HEK293 (cell line): Measurements from ENCODE around the gene PRMT6.

Experiments used
- CTCF ChIA-PET: fragments of 350-600 bp; formaldehyde crosslinking; extraction: SDS; loops from one replicate; lab custom pipeline; 2021; ENCODE audit warnings: antibody characterized with exemption; lab: Yijun Ruan, JAX
- POLR2A ChIA-PET: fragments of 300-600 bp; formaldehyde crosslinking; extraction: SDS; loops from one replicate; lab custom pipeline; 2020; ENCODE audit warnings: antibody characterized with exemption, inconsistent platforms; lab: Yijun Ruan, JAX
- H3K27ac ChIP-seq: fragments of 200-500 bp; sonication (Bioruptor generic); 2 replicates; pipeline ENCODE4 v1.5.1; 2014; ENCODE audit warnings: low read depth, low read length, control low read depth, inconsistent platforms; ENCODE audit errors: extremely low read depth
- H3K36me3 ChIP-seq, 2 experiments: fragments of 200-500 bp in 1 of 2; sonication (Bioruptor generic) in 1 of 2; 1 replicate in 1 of 2; 2 replicates in 1 of 2; pipeline ENCODE4 v1.5.1; 2014 to 2017; ENCODE audit warnings: inconsistent platforms in 2 of 2, low read length in 2 of 2; ENCODE audit not compliant: control insufficient read depth in 2 of 2, insufficient read depth in 1 of 2
- H3K4me1 ChIP-seq: fragments of 200-500 bp; sonication (Bioruptor generic); 2 replicates; pipeline ENCODE4 v1.5.1; 2014; ENCODE audit warnings: mild to moderate bottlenecking, low read length, inconsistent platforms; ENCODE audit not compliant: control insufficient read depth, insufficient read depth
- H3K4me3 ChIP-seq: 2 replicates; pipeline ENCODE4 v1.5.1; 2011; ENCODE audit warnings: low read depth, mild to moderate bottlenecking, control low read depth, low read length, moderate library complexity
- H3K9me3 ChIP-seq: fragments of 200-500 bp; sonication (Bioruptor generic); 2 replicates; pipeline ENCODE4 v1.5.1; 2014; ENCODE audit warnings: low read depth, low read length, inconsistent platforms; ENCODE audit not compliant: control insufficient read depth, insufficient read depth
- GLI2 ChIP-seq: fragments of 450-650 bp; formaldehyde crosslinking; IDR thresholded peaks from 2 replicates; pipeline ENCODE4; 2017; ENCODE audit warnings: missing biosample characterization, missing genetic modification characterization, low read depth, borderline replicate concordance
- KLF10 ChIP-seq: fragments of 450-650 bp; IDR thresholded peaks from 2 replicates; pipeline ENCODE4 v1.5.1; 2018; ENCODE audit warnings: missing biosample characterization, mild to moderate bottlenecking, missing genetic modification characterization
- KLF7 ChIP-seq: fragments of 450-650 bp; formaldehyde crosslinking; IDR thresholded peaks from 2 replicates; pipeline ENCODE4 v1.5.1; 2016; ENCODE audit warnings: missing biosample characterization, missing genetic modification characterization, borderline replicate concordance
- PRDM1 ChIP-seq: fragments of 450-650 bp; formaldehyde crosslinking; IDR thresholded peaks from 2 replicates; pipeline ENCODE4; 2016; ENCODE audit warnings: missing biosample characterization, missing genetic modification characterization
- SP2 ChIP-seq: fragments of 450-650 bp; formaldehyde crosslinking; IDR thresholded peaks from 2 replicates; pipeline ENCODE4 v1.5.1; 2016; ENCODE audit warnings: missing biosample characterization, missing genetic modification characterization
- SP7 ChIP-seq: fragments of 450-650 bp; formaldehyde crosslinking; IDR thresholded peaks from 2 replicates; pipeline ENCODE4 v1.5.1; 2016; ENCODE audit warnings: missing biosample characterization, missing genetic modification characterization
- ZNF292 ChIP-seq: fragments of 450-650 bp; formaldehyde crosslinking; IDR thresholded peaks from 2 replicates; pipeline ENCODE4 v1.5.1; 2016; ENCODE audit warnings: low read depth, missing biosample characterization, missing genetic modification characterization, borderline replicate concordance
- ZNF311 ChIP-seq: fragments of 450-650 bp; formaldehyde crosslinking; IDR thresholded peaks from 2 replicates; pipeline ENCODE4 v1.5.1; 2017; ENCODE audit warnings: missing biosample characterization, missing genetic modification characterization, borderline replicate concordance
- ZNF354C ChIP-seq: fragments of 450-650 bp; formaldehyde crosslinking; IDR thresholded peaks from 2 replicates; pipeline ENCODE4 v1.5.1; 2016; ENCODE audit warnings: missing biosample characterization, missing genetic modification characterization, low read depth, borderline replicate concordance
- ZNF555 ChIP-seq: fragments of 450-650 bp; formaldehyde crosslinking; conservative IDR thresholded peaks from 2 replicates; pipeline ENCODE4 v1.5.1; 2017; ENCODE audit warnings: missing biosample characterization, mild to moderate bottlenecking, missing genetic modification characterization, inconsistent platforms
- ZNF558 ChIP-seq: fragments of 450-650 bp; formaldehyde crosslinking; IDR thresholded peaks from 2 replicates; pipeline ENCODE4 v1.5.1; 2016; ENCODE audit warnings: missing biosample characterization, missing genetic modification characterization
- ZNF664 ChIP-seq: fragments of 450-650 bp; formaldehyde crosslinking; IDR thresholded peaks from 2 replicates; pipeline ENCODE4 v1.5.1; 2016; ENCODE audit warnings: missing biosample characterization, missing genetic modification characterization
- ZNF776 ChIP-seq: fragments of 450-650 bp; formaldehyde crosslinking; IDR thresholded peaks from 2 replicates; pipeline ENCODE4 v1.5.0; 2017; ENCODE audit warnings: missing biosample characterization, missing genetic modification characterization, borderline replicate concordance
- TF ChIP-seq, protein P1 (sequence below): fragments of 450-650 bp; formaldehyde crosslinking; IDR thresholded peaks from 2 replicates; pipeline ENCODE4 v1.5.1; 2016; ENCODE audit warnings: missing biosample characterization, missing genetic modification characterization
- TF ChIP-seq, protein P2 (sequence below): fragments of 450-650 bp; IDR thresholded peaks from 2 replicates; pipeline ENCODE4 v1.5.1; 2018; ENCODE audit warnings: missing biosample characterization, missing genetic modification characterization
- TF ChIP-seq, protein P3 (sequence below): fragments of 450-650 bp; formaldehyde crosslinking; conservative IDR thresholded peaks from 2 replicates; pipeline ENCODE4 v1.5.1; 2016; ENCODE audit warnings: low read depth, missing biosample characterization, missing genetic modification characterization
- TF ChIP-seq, protein P4 (sequence below): fragments of 450-650 bp; formaldehyde crosslinking; IDR thresholded peaks from 2 replicates; pipeline ENCODE4 v1.5.1; 2016; ENCODE audit warnings: missing biosample characterization, missing genetic modification characterization, low read depth

The PRMT6 gene

DNA sequence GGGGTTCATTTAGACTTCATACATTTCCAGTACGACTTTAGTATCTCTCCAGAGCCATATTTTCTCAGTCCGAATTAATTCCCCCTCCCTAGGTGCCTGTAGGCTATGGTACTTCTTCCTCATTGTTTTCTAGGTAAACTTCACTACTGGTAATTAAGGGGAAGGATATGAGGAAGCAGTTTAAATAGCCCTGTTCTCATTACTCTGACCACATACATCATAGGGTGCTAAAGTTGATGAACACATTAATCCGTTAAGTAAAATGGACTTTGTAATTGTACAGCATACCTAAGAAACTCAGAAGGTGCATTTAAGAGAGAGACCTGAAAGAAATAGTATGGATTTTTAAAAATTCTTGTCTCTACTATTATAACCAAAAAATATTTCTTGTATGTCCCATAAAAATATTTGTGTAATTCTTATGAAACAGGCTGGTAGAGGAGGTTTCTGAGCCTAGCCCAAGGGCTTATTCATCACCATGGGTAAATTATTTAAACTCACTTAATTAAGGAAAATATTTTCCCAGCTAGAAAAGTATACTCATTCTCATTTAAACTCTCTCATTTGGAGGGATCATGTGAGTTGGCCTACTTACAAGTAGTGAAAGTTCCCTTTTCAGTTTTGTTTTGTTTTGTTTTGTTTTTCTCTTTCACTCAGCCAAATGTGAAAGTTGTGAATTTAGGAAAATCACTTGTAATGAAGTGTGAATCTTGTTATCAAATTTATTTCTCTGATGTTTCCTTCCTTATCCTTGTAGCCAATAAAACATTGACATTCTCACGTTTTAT, 2.0 kb downstream of the PRMT6 start:
- Histone ChIP-seq H3K36me3 (peaks cover 0 to 16% of the 10 kb centered on the region in 2 experiments; a peak in 1 of 3 replicates), H3K4me3 (peak overlapping the region; percentile 72), H3K9me3 (no peaks in the 10 kb centered on the region), H3K4me1 (no peaks in the 10 kb centered on the region)
- POLR2A ChIA-PET: interaction anchor here (1.0 kb wide), 1 partner anchor 82 kb away, joined by 3 read pairs; the partner anchor contains the start of gene NTNG1
- TF ChIP-seq ZNF664 (no peak), SP2 (no peak), ZNF292 (tag by site-specific recombination) (no peak), ZNF776 (no peak), GLI2 (no peak), SP7 (tag by site-specific recombination) (peak; percentile 19; the same call in 1 of the 2 replicates), ZNF311 (tag by site-specific recombination) (no peak), PRDM1 (tag by site-specific recombination) (peak; percentile 99)
- TF ChIP-seq, protein P1, sequence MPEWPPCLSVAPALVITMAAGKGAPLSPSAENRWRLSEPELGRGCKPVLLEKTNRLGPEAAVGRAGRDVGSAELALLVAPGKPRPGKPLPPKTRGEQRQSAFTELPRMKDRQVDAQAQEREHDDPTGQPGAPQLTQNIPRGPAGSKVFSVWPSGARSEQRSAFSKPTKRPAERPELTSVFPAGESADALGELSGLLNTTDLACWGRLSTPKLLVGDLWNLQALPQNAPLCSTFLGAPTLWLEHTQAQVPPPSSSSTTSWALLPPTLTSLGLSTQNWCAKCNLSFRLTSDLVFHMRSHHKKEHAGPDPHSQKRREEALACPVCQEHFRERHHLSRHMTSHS (tag by site-specific recombination): no peak
- TF ChIP-seq, protein P2, sequence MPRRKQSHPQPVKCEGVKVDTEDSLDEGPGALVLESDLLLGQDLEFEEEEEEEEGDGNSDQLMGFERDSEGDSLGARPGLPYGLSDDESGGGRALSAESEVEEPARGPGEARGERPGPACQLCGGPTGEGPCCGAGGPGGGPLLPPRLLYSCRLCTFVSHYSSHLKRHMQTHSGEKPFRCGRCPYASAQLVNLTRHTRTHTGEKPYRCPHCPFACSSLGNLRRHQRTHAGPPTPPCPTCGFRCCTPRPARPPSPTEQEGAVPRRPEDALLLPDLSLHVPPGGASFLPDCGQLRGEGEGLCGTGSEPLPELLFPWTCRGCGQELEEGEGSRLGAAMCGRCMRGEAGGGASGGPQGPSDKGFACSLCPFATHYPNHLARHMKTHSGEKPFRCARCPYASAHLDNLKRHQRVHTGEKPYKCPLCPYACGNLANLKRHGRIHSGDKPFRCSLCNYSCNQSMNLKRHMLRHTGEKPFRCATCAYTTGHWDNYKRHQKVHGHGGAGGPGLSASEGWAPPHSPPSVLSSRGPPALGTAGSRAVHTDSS (tag by site-specific recombination): 0 out of 2 replicates have a peak, but pooled peaks have one; percentile 13
- TF ChIP-seq, all 188 proteins: peak for 3
- CTCF ChIA-PET: no interaction called here
- H3K27ac ChIP-seq: no peak overlapping the region; the same call in 1 of the 2 replicates

DNA sequence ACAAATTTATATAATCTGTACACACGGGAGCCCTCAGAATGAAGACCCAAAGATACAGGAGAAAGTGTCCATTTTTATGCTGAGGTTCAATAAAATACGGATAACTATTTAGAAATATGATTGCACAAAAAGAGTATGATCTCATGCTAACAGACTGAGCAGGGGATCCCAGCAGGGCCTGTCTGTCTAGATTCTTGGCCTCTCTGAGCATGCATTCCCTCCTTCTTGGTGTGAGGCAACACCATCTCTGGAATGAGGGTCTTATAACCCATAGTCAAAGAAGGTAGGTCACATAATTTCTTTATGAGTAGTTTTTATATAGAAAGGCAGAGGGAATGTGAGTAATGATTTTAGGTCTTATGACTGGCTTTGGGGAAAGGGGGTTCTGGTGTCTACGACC, 5.4 kb downstream of the PRMT6 start:
- POLR2A ChIA-PET: no interaction called here
- Histone ChIP-seq H3K4me1 (no peaks in the 10 kb centered on the region), H3K9me3 (no peaks in the 10 kb centered on the region), H3K27ac (no peak overlapping the region), H3K36me3 (peaks cover 0 to 16% of the 10 kb centered on the region in 2 experiments; a peak in 1 of 3 replicates), H3K4me3 (no peak overlapping the region)
- TF ChIP-seq KLF7 (tag by site-specific recombination) (no peak), KLF10 (tag by site-specific recombination) (no peak), ZNF558 (tag by site-specific recombination) (no peak), ZNF354C (tag by site-specific recombination) (no peak), ZNF555 (no peak)
- TF ChIP-seq, protein P3, sequence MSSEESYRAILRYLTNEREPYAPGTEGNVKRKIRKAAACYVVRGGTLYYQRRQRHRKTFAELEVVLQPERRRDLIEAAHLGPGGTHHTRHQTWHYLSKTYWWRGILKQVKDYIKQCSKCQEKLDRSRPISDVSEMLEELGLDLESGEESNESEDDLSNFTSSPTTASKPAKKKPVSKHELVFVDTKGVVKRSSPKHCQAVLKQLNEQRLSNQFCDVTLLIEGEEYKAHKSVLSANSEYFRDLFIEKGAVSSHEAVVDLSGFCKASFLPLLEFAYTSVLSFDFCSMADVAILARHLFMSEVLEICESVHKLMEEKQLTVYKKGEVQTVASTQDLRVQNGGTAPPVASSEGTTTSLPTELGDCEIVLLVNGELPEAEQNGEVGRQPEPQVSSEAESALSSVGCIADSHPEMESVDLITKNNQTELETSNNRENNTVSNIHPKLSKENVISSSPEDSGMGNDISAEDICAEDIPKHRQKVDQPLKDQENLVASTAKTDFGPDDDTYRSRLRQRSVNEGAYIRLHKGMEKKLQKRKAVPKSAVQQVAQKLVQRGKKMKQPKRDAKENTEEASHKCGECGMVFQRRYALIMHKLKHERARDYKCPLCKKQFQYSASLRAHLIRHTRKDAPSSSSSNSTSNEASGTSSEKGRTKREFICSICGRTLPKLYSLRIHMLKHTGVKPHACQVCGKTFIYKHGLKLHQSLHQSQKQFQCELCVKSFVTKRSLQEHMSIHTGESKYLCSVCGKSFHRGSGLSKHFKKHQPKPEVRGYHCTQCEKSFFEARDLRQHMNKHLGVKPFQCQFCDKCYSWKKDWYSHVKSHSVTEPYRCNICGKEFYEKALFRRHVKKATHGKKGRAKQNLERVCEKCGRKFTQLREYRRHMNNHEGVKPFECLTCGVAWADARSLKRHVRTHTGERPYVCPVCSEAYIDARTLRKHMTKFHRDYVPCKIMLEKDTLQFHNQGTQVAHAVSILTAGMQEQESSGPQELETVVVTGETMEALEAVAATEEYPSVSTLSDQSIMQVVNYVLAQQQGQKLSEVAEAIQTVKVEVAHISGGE: no peak
- TF ChIP-seq, protein P2 (tag by site-specific recombination): no peak
- TF ChIP-seq, protein P4, sequence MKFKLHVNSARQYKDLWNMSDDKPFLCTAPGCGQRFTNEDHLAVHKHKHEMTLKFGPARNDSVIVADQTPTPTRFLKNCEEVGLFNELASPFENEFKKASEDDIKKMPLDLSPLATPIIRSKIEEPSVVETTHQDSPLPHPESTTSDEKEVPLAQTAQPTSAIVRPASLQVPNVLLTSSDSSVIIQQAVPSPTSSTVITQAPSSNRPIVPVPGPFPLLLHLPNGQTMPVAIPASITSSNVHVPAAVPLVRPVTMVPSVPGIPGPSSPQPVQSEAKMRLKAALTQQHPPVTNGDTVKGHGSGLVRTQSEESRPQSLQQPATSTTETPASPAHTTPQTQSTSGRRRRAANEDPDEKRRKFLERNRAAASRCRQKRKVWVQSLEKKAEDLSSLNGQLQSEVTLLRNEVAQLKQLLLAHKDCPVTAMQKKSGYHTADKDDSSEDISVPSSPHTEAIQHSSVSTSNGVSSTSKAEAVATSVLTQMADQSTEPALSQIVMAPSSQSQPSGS (tag by site-specific recombination): no peak
- CTCF ChIA-PET: no interaction called here
